ENCODE results near the gene SLC7A5. TPM values are rescaled to one million over a fixed set of nuclear protein-coding genes. Genes with fewer than 3 reads are reported as not detected.
A peak's percentile ranks its signal among the peaks of the same experiment; 100 is the strongest.
"Not testable (repeated sequence)": the region's sequence is repeated elsewhere in the genome, so short reads cannot be mapped to it uniquely, and the experiment has no call there.

Gene SLC7A5
- total and polyA plus RNA-seq, 2 of the 13 experiments (the other 11 are each of a cell fraction or from before 2014, with no cell fraction given): 79.6 to 155 TPM

- TF ChIP-seq TFAP4 (IDR thresholded peaks at IDR 0.05; ENCODE audit: borderline replicate concordance, low read depth): peak; percentile 89
- peak; percentile 72 for TF ChIP-seq ZNF263 (CRISPR knock-in tag; IDR thresholded peaks at IDR 0.05)
- TF ChIP-seq TARDBP (CRISPR knock-in tag; IDR thresholded peaks at IDR 0.05): peak; percentile 76
- TF ChIP-seq TOPORS (CRISPR knock-in tag; IDR thresholded peaks at IDR 0.05): 0 out of 2 replicates have a peak, but pooled peaks have one; percentile 41
- peak; percentile 48; the same call in 1 of the 2 replicates for TF ChIP-seq FOXJ3 (CRISPR knock-in tag; IDR thresholded peaks at IDR 0.05; ENCODE audit: borderline replicate concordance)
- peak; percentile 60 for TF ChIP-seq HMG20B (CRISPR knock-in tag; conservative IDR thresholded peaks at IDR 0.05)
- peak; percentile 29; the same call in 1 of the 2 replicates for TF ChIP-seq POGZ (CRISPR knock-in tag; IDR thresholded peaks at IDR 0.05)
- TF ChIP-seq ZNF557 (CRISPR knock-in tag; IDR thresholded peaks at IDR 0.05): 0 out of 2 replicates have a peak, but pooled peaks have one; percentile 84
- peak; percentile 26; the same call in 1 of the 2 replicates for TF ChIP-seq SIX4 (CRISPR knock-in tag; IDR thresholded peaks at IDR 0.05)
- peak; percentile 44; the same call in 1 of the 2 replicates for TF ChIP-seq ZC3H13 (CRISPR knock-in tag; IDR thresholded peaks at IDR 0.05)
- TF ChIP-seq ERF (CRISPR knock-in tag; IDR thresholded peaks at IDR 0.05): peak; percentile 57; the same call in 1 of the 2 replicates
- TF ChIP-seq CREM (IDR thresholded peaks at IDR 0.05): peak; percentile 38; the same call in 1 of the 2 replicates
- not testable (repeated sequence) for TF ChIP-seq CREM (CRISPR knock-in tag; IDR thresholded peaks at IDR 0.05); EP300 (CRISPR knock-in tag; IDR thresholded peaks at IDR 0.05; ENCODE audit: borderline replicate concordance); ATF7 (IDR thresholded peaks at IDR 0.05)
- TF ChIP-seq SAP130 (CRISPR knock-in tag; IDR thresholded peaks at IDR 0.05; ENCODE audit: low read depth): peak; percentile 94
- peak; percentile 93 for TF ChIP-seq ELF3 (CRISPR knock-in tag; IDR thresholded peaks at IDR 0.05)
- peak; percentile 91 for TF ChIP-seq PHF21A (CRISPR knock-in tag; IDR thresholded peaks at IDR 0.05)
- TF ChIP-seq ZFP91 (CRISPR knock-in tag; IDR thresholded peaks at IDR 0.05; ENCODE audit: borderline replicate concordance): peak; percentile 52; the same call in 1 of the 2 replicates
- TF ChIP-seq ZNF296 (CRISPR knock-in tag; conservative IDR thresholded peaks at IDR 0.05): peak; percentile 57; the same call in 1 of the 2 replicates
- peak; percentile 93 for TF ChIP-seq ZBTB38 (CRISPR knock-in tag; IDR thresholded peaks at IDR 0.05)
- TF ChIP-seq MXD4 (CRISPR knock-in tag; IDR thresholded peaks at IDR 0.05): 0 out of 2 replicates have a peak, but pooled peaks have one; percentile 43
- peak; percentile 62; the same call in 1 of the 2 replicates for TF ChIP-seq ZNF629 (CRISPR knock-in tag; conservative IDR thresholded peaks at IDR 0.05)
- peak; percentile 66 for TF ChIP-seq FOXO1 (CRISPR knock-in tag; IDR thresholded peaks at IDR 0.05)
- 0 out of 2 replicates have a peak, but pooled peaks have one; percentile 66 for TF ChIP-seq ZBTB20 (CRISPR knock-in tag; IDR thresholded peaks at IDR 0.05; ENCODE audit: borderline replicate concordance, low read depth)
- TF ChIP-seq ZMYM2 (CRISPR knock-in tag; IDR thresholded peaks at IDR 0.05): peak; percentile 61; the same call in 1 of the 2 replicates
- peak; percentile 96 for TF ChIP-seq SSRP1 (CRISPR knock-in tag; IDR thresholded peaks at IDR 0.05)
- 0 out of 2 replicates have a peak, but pooled peaks have one; percentile 35 for TF ChIP-seq ZNF256 (CRISPR knock-in tag; conservative IDR thresholded peaks at IDR 0.05)
- peak in 1 of 2 experiments; percentile 55; a peak in 1 of 4 replicates for TF ChIP-seq EP300 (IDR thresholded peaks at IDR 0.05; ENCODE audit: low read depth in 2 of 2, low read length in 2 of 2)
- peak; percentile 18; the same call in 1 of the 2 replicates for TF ChIP-seq ATF7 (CRISPR knock-in tag; IDR thresholded peaks at IDR 0.05)
- peak; percentile 40 for TF ChIP-seq GABPB1 (CRISPR knock-in tag; IDR thresholded peaks at IDR 0.05)
Measured at GRCh38 chr16:87858151-87858993, 10.9 kb downstream of the SLC7A5 start (continued).
